Keratinocyte (primary cell): Measurements from ENCODE around the gene CLEC19A. TPM values are rescaled to one million over a fixed set of nuclear protein-coding genes. Genes with fewer than 3 reads are reported as not detected.
A peak's percentile ranks its signal among the peaks of the same experiment; 100 is the strongest.

Experiments
- DNase-seq: peaks from one replicate; pipeline ENCODE4 v3.0.0-alpha.2; 2011; ENCODE audit warnings: low read depth, missing footprints, low spot score
- FAIRE-seq: peaks from 2 replicates; lab custom pipeline; 2011; peaks lifted over from hg19 to GRCh38; lab: Jason Lieb, UNC
- H2AFZ ChIP-seq: 2 replicates; pipeline ENCODE4 v1.6.0; 2012; ENCODE audit warnings: low read length, control low read depth, inconsistent platforms; ENCODE audit not compliant: control insufficient read depth
- H3K27ac ChIP-seq: 2 replicates; pipeline ENCODE4 v1.5.1; 2011; ENCODE audit warnings: low read length; ENCODE audit not compliant: control insufficient read depth, insufficient read depth
- H3K27me3 ChIP-seq: 3 replicates; pipeline ENCODE4 v1.6.0; 2011; ENCODE audit warnings: low read length; ENCODE audit not compliant: control insufficient read depth, insufficient read depth; ENCODE audit errors: extremely low read depth
- H3K36me3 ChIP-seq, 2 experiments: 2 replicates in 1 of 2; 3 replicates in 1 of 2; pipeline ENCODE4 v1.5.1; 2011; ENCODE audit warnings: low read length in 2 of 2, mild to moderate bottlenecking in 1 of 2; ENCODE audit not compliant: control insufficient read depth in 2 of 2, insufficient read depth in 2 of 2; ENCODE audit errors: extremely low read depth in 1 of 2
- H3K4me1 ChIP-seq: 3 replicates; pipeline ENCODE4 v1.5.1; 2011; ENCODE audit warnings: low read length; ENCODE audit not compliant: control insufficient read depth, insufficient read depth; ENCODE audit errors: extremely low read depth
- H3K4me2 ChIP-seq: 3 replicates; pipeline ENCODE4 v1.6.0; 2011; ENCODE audit warnings: low read depth, low read length; ENCODE audit not compliant: control insufficient read depth, insufficient read depth; ENCODE audit errors: extremely low read depth
- H3K4me3 ChIP-seq, 3 experiments: fragments of 200-600 bp in 1 of 3; sonication (generic) in 1 of 3; 2 replicates in 2 of 3; 3 replicates in 1 of 3; pipeline ENCODE4 v1.5.1; 2011 to 2016; ENCODE audit warnings: low read length in 3 of 3, mild to moderate bottlenecking in 3 of 3, control low read depth in 2 of 3, inconsistent platforms in 1 of 3, low read depth in 1 of 3, mixed read lengths in 1 of 3, mixed run types in 1 of 3, moderate library complexity in 1 of 3; ENCODE audit not compliant: control insufficient read depth in 2 of 3, insufficient read depth in 2 of 3; ENCODE audit errors: extremely low read depth in 1 of 3
- H3K79me2 ChIP-seq: 2 replicates; pipeline ENCODE4 v1.6.0; 2012; ENCODE audit warnings: low read length; ENCODE audit not compliant: control insufficient read depth, insufficient read depth
- H3K9ac ChIP-seq: 3 replicates; pipeline ENCODE4 v1.6.0; 2011; ENCODE audit warnings: low read length; ENCODE audit not compliant: control insufficient read depth, insufficient read depth; ENCODE audit errors: extremely low read depth
- H3K9me1 ChIP-seq: 3 replicates; pipeline ENCODE4 v1.6.0; 2011; ENCODE audit warnings: low read length; ENCODE audit not compliant: control insufficient read depth, insufficient read depth; ENCODE audit errors: extremely low read depth
- H3K9me3 ChIP-seq: 2 replicates; pipeline ENCODE4 v1.5.1; 2012; ENCODE audit warnings: low read depth, low read length; ENCODE audit not compliant: control insufficient read depth
- H4K20me1 ChIP-seq: 3 replicates; pipeline ENCODE4 v1.6.0; 2011; ENCODE audit warnings: low read length; ENCODE audit not compliant: control insufficient read depth, insufficient read depth; ENCODE audit errors: extremely low read depth
- EZH2 ChIP-seq: IDR thresholded peaks from one replicate; pipeline ENCODE4 v1.6.1; 2012; ENCODE audit warnings: inconsistent platforms, mild to moderate bottlenecking, low read length, moderate library complexity
- dilution Hi-C: fragments of 300-500 bp; cut with MboI; formaldehyde crosslinking; loops from one replicate; pipeline ENCODE4 v1.7.0; 2020; ENCODE audit warnings: low sequenced_read_pairs; ENCODE audit not compliant: extremely low pct_ligation_motif_present
- polyA plus RNA-seq, 5 experiments: library from polyadenylated mRNA; depleted of rRNA in 3 of 5; stranded (reverse) in 3 of 5; stranded (forward) in 1 of 5; unstranded in 1 of 5; fragments of >200 nt; gene quantifications; 1 replicate in 1 of 5; 2 replicates in 3 of 5; 3 replicates in 1 of 5; pipeline versions ENCODE4 v1.2.1 to v1.2.3, GENCODE V29; 2011 to 2012; ENCODE audit warnings: missing spikeins in 2 of 5, low read depth in 1 of 5, low replicate concordance in 1 of 5
- TF ChIP-seq, protein P1 (sequence below), 3 experiments: IDR thresholded peaks in 1 of 3; conservative IDR thresholded peaks in 1 of 3; optimal IDR thresholded peaks in 1 of 3; 2 replicates in 2 of 3; 3 replicates in 1 of 3; pipeline versions ENCODE3 to v1.5.1; 2011; ENCODE audit warnings: low read length in 3 of 3, mild to moderate bottlenecking in 3 of 3, moderate library complexity in 2 of 3, control low read depth in 1 of 3, inconsistent platforms in 1 of 3; ENCODE audit not compliant: insufficient read depth in 2 of 3; ENCODE audit errors: extremely low read depth in 1 of 3

CLEC19A gene
- polyA plus RNA-seq, 1 donor (not counting 4 experiments of a cell fraction or from before 2014, with no cell fraction given) = not detected

DNA sequence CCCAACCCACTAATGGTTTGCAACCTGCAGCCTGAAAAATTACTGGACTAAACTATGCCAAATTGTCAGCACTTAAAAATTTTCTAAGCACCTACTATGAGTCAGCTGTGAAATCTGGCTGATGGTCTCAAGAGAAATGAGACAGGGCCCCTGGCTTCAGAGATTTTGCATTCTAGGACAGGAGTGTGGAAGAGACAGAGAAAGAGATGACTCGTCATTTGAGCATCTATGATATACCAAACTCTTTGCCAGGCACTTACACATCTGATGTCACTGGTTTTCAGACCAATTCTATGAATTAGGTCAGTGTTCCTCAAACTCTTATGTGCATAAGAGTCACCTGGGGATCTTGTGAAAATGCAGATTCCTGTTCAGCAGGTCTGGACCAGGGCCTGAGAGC lies 44.4 kb downstream of the CLEC19A start:
- H3K9me3 ChIP-seq = no peaks in the 10 kb centered on the region
- dilution Hi-C loops = no loop called here
- DNase-seq (peak; percentile 15), FAIRE-seq (no peak)
- H2AFZ ChIP-seq = no peak overlapping the region
- no peak overlapping the region for H3K4me2 ChIP-seq
- no peaks in the 10 kb centered on the region for H4K20me1 ChIP-seq
- no peak overlapping the region for H3K9ac ChIP-seq
- H3K4me3 ChIP-seq = no peak overlapping the region
- H3K79me2 ChIP-seq = no peaks in the 10 kb centered on the region
- H3K27ac ChIP-seq = no peak overlapping the region
- no peaks in the 10 kb centered on the region for H3K9me1 ChIP-seq
- no peak for TF ChIP-seq EZH2
- TF ChIP-seq, protein P1, sequence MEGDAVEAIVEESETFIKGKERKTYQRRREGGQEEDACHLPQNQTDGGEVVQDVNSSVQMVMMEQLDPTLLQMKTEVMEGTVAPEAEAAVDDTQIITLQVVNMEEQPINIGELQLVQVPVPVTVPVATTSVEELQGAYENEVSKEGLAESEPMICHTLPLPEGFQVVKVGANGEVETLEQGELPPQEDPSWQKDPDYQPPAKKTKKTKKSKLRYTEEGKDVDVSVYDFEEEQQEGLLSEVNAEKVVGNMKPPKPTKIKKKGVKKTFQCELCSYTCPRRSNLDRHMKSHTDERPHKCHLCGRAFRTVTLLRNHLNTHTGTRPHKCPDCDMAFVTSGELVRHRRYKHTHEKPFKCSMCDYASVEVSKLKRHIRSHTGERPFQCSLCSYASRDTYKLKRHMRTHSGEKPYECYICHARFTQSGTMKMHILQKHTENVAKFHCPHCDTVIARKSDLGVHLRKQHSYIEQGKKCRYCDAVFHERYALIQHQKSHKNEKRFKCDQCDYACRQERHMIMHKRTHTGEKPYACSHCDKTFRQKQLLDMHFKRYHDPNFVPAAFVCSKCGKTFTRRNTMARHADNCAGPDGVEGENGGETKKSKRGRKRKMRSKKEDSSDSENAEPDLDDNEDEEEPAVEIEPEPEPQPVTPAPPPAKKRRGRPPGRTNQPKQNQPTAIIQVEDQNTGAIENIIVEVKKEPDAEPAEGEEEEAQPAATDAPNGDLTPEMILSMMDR (optimal IDR thresholded peaks at IDR 0.05 in 1 of 3, IDR thresholded peaks at IDR 0.05 in 1 of 3, conservative IDR thresholded peaks at IDR 0.05 in 1 of 3; ENCODE audit: extremely low read depth in 1 of 3, insufficient read depth in 2 of 3, low read length in 3 of 3) = no peak
- H3K36me3 ChIP-seq = no peaks in the 10 kb centered on the region
- H3K27me3 ChIP-seq = no peaks in the 10 kb centered on the region
- peaks cover 5% of the 10 kb centered on the region for H3K4me1 ChIP-seq

DNA sequence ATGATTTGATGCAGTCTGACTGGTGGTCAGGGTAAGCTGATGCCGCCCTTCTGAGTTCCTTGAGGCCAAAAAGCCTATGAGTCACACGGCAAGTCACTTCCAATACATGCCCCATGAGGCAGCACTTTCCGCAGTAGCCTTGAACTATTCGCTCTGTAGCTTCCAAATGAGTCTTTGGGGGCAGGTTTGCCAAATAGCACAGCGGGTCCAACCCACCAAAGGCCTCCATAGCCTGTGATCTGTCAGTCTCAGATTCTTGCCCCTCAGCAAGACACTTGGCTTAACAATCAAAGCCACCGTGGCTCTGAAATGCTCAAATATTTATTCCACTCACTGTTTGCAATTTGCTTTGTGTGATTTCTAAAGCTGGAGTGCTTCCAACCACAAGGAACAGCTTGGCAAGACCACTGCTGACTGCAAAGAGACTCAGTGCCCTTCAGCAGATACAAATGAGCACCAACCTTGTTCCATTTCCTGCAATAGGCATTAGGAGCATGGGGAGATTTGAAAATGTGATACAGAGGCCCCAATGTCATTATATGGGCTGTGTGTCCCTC lies 45.4 kb downstream of the CLEC19A start:
- Histone ChIP-seq H3K9ac (no peak overlapping the region), H3K4me2 (no peak overlapping the region), H3K79me2 (no peaks in the 10 kb centered on the region), H4K20me1 (no peaks in the 10 kb centered on the region), H3K9me3 (no peaks in the 10 kb centered on the region), H2AFZ (no peak overlapping the region), H3K4me1 (peaks cover 5% of the 10 kb centered on the region), H3K4me3 (no peak overlapping the region), H3K36me3 (no peaks in the 10 kb centered on the region), H3K9me1 (no peaks in the 10 kb centered on the region), H3K27ac (no peak overlapping the region), H3K27me3 (no peaks in the 10 kb centered on the region)
- DNase-seq (no peak), FAIRE-seq (peak; percentile 20)
- dilution Hi-C loops = no loop called here
- no peak for TF ChIP-seq EZH2
- TF ChIP-seq, protein P1 (optimal IDR thresholded peaks at IDR 0.05 in 1 of 3, IDR thresholded peaks at IDR 0.05 in 1 of 3, conservative IDR thresholded peaks at IDR 0.05 in 1 of 3; ENCODE audit: extremely low read depth in 1 of 3, insufficient read depth in 2 of 3, low read length in 3 of 3) = peak in 2 of 3 experiments; percentile 2 to 12
